Measurements from ENCODE around the gene HOXA3. TPM values are rescaled to one million over a fixed set of nuclear protein-coding genes. Genes with fewer than 3 reads are reported as not detected.
A peak's percentile ranks its signal among the peaks of the same experiment; 100 is the strongest.

Gene HOXA3
- total RNA-seq, 1 experiment from 2014 or later: 4.5 TPM

DNA sequence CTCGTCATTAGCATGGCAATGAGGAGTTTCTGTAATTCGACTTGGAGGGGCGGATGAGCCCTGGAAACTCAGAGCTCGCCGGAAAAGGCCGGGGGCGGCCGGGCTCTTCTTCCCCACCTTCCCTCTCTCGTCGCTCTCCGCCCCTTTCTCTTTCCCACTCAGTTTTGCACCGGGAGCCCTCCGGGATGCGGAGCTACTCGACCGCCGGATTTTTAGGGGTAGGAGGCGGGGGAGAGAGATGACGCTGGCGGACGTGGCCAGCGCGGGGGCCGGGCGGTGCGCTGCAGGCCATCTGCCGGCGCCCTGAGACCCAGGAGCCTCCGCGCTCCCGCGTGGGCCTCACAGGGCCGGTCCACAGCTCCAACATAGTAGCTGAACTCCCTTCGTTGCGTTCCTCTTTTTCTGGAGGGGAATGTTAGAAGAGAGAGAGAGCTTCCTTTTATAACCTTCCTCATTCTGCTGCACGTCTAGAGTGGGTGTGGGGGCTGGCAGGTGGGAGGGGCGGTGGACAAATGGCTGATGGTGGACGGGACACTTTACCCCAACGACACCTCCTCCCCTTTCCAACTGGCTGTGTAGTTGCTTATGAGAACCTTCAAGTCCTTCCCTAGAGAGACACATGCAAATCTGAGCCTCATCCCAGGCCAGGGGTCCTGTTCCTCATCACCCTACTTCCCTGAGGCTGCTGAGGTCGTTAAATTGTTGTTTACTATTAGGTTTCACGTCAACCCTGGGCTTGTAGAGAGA is 55.4 kb downstream of the HOXA3 start:
- Histone ChIP-seq H3K79me2 (ENCODE audit: low read length) (peaks cover 52% of the 10 kb centered on the region), H3K4me1 (ENCODE audit: insufficient read depth, low read length) (peaks cover 35% of the 10 kb centered on the region), H3F3A (ENCODE audit: low read length, unreplicated experiment) (no peaks in the 10 kb centered on the region), H4K20me1 (ENCODE audit: low read length) (no peaks in the 10 kb centered on the region), H3K27me3 (ENCODE audit: low read length) (no peaks in the 10 kb centered on the region), H3K9me3 (ENCODE audit: low read length) (no peaks in the 10 kb centered on the region), H3K9ac (ENCODE audit: low read length) (peak overlapping the region; percentile 79), H3K27ac (ENCODE audit: low read length) (peak overlapping the region; percentile 88), H3K36me3 (ENCODE audit: low read depth, low read length) (peaks cover 14% of the 10 kb centered on the region; the same call in 1 of the 2 replicates), H3K4me2 (ENCODE audit: low read length) (peak overlapping the region; percentile 94), H3K4me3 (ENCODE audit: low read length) (peak overlapping the region; percentile 84), H2AFZ (ENCODE audit: low read length) (peak overlapping the region; percentile 64), H3K9me2 (replicated peaks; ENCODE audit: low read length) (no peaks in the 10 kb centered on the region)
- CTCF ChIA-PET: no interaction called here
- no TSS peak for BruUV-seq (replicated peaks)
- DNase-seq (peak; percentile 45), ATAC-seq (peak; percentile 23)
- intact Hi-C loops (cut with micrococcal nuclease): loop anchor here (2.0 kb wide), 1 partner anchor 50 kb away; no protein-coding TSS in a partner anchor
- POLR2A ChIA-PET (ENCODE audit: unreplicated experiment): interaction anchor here (0.5 to 1.3 kb wide), 10 partner anchors 14 to 421 kb away, joined by 3 to 15 read pairs (median 6); partner anchors contain the start of gene HOXA10
- no peak for TF ChIP-seq EZH2phosphoT487 (IDR thresholded peaks at IDR 0.05; ENCODE audit: borderline replicate concordance, low read length)
- TF ChIP-seq, protein P1, sequence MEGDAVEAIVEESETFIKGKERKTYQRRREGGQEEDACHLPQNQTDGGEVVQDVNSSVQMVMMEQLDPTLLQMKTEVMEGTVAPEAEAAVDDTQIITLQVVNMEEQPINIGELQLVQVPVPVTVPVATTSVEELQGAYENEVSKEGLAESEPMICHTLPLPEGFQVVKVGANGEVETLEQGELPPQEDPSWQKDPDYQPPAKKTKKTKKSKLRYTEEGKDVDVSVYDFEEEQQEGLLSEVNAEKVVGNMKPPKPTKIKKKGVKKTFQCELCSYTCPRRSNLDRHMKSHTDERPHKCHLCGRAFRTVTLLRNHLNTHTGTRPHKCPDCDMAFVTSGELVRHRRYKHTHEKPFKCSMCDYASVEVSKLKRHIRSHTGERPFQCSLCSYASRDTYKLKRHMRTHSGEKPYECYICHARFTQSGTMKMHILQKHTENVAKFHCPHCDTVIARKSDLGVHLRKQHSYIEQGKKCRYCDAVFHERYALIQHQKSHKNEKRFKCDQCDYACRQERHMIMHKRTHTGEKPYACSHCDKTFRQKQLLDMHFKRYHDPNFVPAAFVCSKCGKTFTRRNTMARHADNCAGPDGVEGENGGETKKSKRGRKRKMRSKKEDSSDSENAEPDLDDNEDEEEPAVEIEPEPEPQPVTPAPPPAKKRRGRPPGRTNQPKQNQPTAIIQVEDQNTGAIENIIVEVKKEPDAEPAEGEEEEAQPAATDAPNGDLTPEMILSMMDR (conservative IDR thresholded peaks at IDR 0.05; ENCODE audit: low read depth, low read length): no peak
- TF ChIP-seq EZH2 (IDR thresholded peaks at IDR 0.05; ENCODE audit: low read length, unreplicated experiment): no peak

DNA sequence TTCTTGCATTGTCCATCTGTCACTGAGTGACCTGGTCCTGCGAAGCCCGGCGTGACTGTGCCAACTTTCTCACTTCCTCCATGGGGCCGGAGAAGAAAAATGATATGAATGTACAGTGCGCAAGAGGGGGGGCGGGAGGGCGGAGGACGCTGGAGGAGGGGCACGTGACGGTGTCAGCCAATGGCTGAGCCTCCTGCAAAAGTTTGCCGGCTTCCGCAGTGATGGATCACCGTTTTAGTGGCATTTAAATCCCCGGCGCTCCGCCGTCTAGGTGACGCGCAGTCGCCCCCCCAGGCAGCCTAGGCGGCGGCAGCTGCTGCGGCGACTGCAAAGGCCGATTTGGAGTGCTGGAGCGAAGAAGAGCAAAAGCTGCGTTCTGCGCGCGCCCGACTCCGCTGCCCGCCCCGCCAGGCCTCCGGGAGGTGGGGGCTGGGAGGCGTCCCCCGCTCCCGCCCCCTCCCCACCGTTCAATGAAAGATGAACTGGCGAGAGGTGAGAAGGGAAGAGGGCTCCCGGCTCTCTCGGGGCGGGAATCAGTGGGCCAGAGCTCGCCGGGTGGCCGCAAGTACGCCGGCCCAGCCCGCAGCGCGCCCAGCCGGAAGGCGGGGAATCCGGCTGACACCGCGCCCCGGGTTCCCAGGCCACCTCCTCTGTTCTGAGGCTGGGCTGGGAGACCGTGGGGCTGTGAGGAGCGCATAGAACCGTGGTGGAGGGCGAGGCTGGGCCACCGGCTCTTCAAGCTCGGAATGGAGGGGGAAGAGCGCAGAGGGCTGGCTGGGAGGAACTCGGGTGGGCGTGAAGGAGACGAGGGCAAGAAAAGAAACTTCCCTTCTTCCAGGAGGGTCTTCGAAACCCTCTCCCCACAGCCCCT is 56.3 kb downstream of the HOXA3 start, which contains the start of gene HOXA1:
Gene HOXA1 (minus strand): TSS at position 104 of the 871 bp plus-strand sequence. CDS start 88 bp downstream, at position 16.
- Histone ChIP-seq H3K79me2 (ENCODE audit: low read length) (peaks cover 52% of the 10 kb centered on the region), H3K9me2 (replicated peaks; ENCODE audit: low read length) (no peaks in the 10 kb centered on the region), H4K20me1 (ENCODE audit: low read length) (no peaks in the 10 kb centered on the region), H3K27ac (ENCODE audit: low read length) (peak within 1 kb of the TSS; percentile 88), H3K36me3 (ENCODE audit: low read depth, low read length) (peaks cover 14% of the 10 kb centered on the region; the same call in 1 of the 2 replicates), H3K4me2 (ENCODE audit: low read length) (peak within 1 kb of the TSS; percentile 94), H3K9ac (ENCODE audit: low read length) (peak within 1 kb of the TSS; percentile 79), H3K9me3 (ENCODE audit: low read length) (no peaks in the 10 kb centered on the region), H3K4me3 (ENCODE audit: low read length) (peak within 1 kb of the TSS; percentile 84), H2AFZ (ENCODE audit: low read length) (peak within 1 kb of the TSS; percentile 70), H3F3A (ENCODE audit: low read length, unreplicated experiment) (no peaks in the 10 kb centered on the region), H3K27me3 (ENCODE audit: low read length) (no peaks in the 10 kb centered on the region), H3K4me1 (ENCODE audit: insufficient read depth, low read length) (peaks cover 35% of the 10 kb centered on the region)
- DNase-seq (peak; percentile 94), ATAC-seq (peak; percentile 65)
- CTCF ChIA-PET: interaction anchor here (0.7 kb wide), 1 partner anchor 53 kb away, joined by 3 read pairs; no protein-coding TSS in a partner anchor
- no TSS peak for BruUV-seq (replicated peaks)
- no peak for TF ChIP-seq EZH2phosphoT487 (IDR thresholded peaks at IDR 0.05; ENCODE audit: borderline replicate concordance, low read length)
- POLR2A ChIA-PET (ENCODE audit: unreplicated experiment): interaction anchor here (0.5 to 1.3 kb wide), 8 partner anchors 14 to 421 kb away, joined by 3 to 11 read pairs (median 6); no protein-coding TSS in a partner anchor
- intact Hi-C loops (cut with micrococcal nuclease): loop anchor here (2.0 kb wide), 1 partner anchor 49 kb away; no protein-coding TSS in a partner anchor

Measured in PC-3 (cell line).